Measurements from ENCODE around the gene RHOF. TPM values are rescaled to one million over a fixed set of nuclear protein-coding genes. Genes with fewer than 3 reads are reported as not detected.
A peak's percentile ranks its signal among the peaks of the same experiment; 100 is the strongest.

Gene RHOF
- total RNA-seq, 1 donor from 2014 or later: 14.5 TPM

DNA sequence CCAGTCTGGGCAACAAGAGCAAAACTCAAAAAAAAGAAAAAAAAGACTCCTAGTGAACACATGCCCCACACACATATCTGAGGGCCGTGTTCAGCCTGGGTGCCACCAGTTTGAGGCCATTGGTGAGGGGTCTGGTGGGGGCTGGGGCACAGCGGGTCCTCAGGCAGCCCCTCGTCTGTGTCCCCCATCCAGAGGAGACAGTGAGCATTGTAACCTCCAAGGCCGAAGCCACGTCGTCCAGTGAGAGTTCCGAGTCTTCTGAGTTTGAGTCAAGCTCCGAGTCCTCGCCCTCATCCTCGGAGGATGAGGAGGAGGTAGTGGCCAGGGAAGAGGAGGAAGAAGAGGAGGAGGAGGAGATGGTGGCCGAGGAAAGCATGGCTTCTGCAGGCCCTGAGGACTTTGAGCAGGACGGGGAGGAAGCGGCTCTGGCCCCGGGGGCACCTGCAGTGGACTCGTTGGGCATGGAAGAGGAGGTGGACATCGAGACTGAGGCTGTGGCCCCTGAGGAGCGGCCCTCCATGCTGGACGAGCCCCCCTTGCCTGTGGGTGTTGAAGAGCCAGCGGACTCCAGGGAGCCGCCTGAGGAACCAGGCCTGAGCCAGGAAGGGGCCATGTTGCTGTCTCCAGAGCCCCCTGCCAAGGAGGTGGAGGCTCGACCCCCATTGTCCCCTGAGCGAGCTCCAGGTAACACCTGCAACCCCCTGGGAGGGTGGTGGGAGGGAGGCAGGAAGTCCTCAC lies 25.9 kb upstream of the RHOF start:
- no peak for DNase-seq

DNA sequence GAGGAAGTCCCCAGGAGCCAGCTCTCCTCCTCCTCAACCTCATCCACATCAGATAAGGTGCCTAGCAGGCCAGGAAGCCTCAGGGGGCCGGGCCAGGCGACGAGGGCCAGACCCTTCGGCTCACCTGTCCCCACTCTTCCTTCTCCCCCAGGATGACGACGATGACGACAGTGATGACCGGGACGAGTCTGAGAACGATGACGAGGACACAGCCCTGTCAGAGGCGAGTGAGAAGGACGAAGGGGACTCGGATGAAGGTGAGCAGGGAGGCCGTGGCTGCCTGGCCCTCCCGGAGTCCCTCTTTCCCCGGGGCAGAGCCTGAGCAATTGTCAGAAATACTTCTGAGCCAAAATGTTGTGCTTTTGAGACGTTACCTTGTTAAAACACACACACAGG lies 24.2 kb upstream of the RHOF start:
- no peak for DNase-seq

DNA sequence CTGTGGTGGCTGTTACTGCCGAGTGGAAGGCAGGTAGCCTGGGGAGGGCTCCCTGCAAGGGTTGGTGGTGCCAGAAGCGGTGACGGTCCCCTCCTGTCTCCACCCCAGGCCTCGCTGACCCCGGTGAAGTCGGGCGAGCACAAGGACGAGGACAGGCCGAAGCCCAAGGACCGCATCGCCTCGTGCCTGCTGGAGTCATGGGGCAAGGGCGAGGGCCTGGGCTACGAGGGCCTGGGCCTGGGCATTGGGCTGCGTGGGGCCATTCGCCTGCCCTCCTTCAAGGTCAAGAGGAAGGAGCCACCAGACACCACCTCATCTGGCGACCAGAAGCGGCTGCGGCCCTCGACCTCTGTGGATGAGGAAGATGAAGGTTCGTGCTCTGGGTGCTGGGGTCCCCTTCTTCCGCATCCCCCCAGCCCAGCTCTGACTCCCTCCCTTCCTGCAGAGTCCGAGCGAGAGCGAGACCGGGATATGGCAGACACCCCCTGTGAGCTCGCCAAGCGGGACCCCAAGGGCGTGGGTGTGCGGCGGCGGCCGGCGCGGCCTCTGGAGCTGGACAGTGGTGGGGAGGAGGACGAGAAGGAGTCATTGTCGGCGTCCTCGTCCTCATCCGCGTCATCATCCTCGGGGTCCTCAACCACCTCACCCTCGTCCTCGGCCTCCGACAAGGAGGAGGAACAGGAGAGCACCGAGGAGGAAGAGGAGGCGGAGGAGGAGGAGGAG lies 23.6 kb upstream of the RHOF start:
- no peak for DNase-seq

DNA sequence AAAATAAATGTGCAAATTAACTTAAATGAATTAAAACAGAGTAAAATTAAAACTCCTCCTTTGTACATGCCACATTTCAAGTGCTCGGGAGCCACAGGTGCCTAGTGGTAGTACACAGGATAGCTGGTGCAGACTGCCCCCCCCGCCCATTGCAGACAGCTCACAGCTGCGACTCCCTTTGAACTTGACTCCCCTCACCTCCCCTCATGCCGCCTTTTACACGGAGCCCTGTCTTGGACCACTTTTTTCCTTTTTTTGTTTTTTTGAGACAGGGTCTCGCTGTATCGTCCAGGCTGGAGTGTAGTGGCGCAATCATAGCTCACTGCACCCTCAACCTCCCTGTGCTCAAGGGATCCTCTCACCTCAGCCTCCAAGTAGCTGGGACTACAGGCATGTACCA lies 21.8 kb upstream of the RHOF start:
- DNase-seq: no peak

GRCh38 chr12:121814429-121815119 lies 21.1 kb upstream of the RHOF start:
- DNase-seq: no peak

GRCh38 chr12:121813951-121814350 lies 20.5 kb upstream of the RHOF start:
- DNase-seq: no peak

GRCh38 chr12:121812921-121813896 lies 19.7 kb upstream of the RHOF start:
- DNase-seq: no peak

DNA sequence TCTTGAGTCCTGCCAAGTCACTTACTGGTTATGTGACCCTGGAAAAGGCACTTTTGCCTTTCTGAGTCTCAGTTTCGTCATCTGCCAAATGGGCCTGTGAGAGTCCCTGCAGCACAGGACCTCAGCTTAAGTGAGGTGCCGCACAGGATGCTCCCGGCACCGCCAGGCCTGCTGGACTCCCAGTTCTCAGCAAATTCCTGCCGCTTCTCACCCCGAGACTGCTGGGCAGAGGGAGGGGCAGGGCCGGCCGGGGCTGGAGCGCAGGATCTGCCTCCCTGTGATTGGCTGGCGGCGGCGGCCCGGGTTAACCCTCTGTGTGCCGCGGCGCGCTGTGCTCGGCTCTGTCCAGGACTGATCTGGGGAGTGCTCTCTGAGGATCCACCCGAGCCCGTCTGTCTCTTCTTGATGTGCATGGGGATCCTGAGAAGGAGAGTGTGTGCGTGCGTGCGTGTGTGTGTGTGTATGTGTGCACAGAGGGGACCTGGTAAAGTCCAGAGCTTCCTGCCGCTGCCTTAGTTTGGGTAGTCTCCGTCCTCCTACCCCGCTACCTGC lies 18.9 kb upstream of the RHOF start:
- peak; percentile 52 for DNase-seq

- no peak for DNase-seq
These were observed 18.2 kb upstream of the RHOF start for GRCh38 chr12:121811434-121812319.

DNA sequence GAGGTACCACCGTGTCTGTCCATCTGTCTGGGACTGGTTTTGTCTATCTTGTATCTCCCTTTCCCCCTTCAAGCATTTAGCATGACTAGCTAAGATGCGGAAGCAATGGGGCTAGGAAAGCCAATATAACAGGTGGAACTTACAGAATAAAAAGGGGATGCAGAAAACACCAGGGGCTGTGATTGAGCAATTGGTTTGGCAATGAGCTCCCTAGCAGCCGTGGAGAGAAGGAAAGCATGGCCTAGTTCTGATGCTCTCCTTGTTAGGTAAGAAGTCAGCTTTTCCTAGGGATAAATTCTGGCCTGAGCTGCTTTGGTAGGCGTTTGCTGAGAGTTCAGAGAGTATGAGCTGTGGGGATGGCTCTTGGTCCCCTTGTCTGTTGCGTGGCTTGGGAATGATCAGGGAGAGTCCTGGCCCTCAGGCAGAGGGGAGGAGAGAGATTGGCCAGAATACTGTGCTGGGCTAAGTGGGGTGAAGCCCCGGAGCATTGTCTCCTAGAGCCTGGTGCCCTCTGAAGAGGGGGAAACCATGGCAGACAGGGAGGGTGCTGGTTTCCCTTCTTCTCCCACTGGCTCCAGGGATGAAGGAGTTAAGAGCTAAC lies 17.4 kb upstream of the RHOF start:
- no peak for DNase-seq

DNA sequence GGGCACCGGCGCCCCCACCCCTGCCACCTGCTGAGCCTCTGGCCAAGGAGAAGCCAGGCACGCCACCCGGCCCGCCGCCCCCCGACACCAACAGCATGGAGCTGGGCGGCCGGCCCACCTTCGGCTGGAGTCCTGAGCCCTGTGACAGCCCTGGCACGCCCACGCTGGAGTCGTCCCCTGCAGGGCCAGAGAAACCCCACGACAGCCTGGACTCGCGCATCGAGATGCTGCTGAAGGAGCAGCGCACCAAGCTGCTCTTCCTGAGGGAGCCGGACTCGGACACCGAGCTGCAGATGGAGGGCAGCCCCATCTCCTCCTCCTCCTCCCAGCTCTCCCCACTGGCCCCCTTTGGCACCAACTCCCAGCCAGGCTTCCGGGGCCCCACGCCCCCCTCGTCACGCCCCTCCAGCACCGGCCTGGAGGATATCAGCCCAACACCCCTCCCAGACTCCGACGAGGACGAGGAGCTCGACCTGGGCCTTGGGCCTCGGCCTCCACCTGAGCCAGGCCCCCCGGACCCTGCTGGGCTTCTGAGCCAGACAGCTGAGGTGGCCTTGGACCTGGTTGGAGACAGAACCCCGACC lies 16.8 kb upstream of the RHOF start:
- DNase-seq: no peak

- DNase-seq: no peak
These were observed 16.2 kb upstream of the RHOF start for GRCh38 chr12:121809712-121810116.

- no peak for DNase-seq
These were observed 15.1 kb upstream of the RHOF start for GRCh38 chr12:121808623-121809022.

- DNase-seq: no peak
These were observed 14.3 kb upstream of the RHOF start for GRCh38 chr12:121807642-121808347.

- no peak for DNase-seq
These were observed 13.3 kb upstream of the RHOF start for GRCh38 chr12:121806546-121807423.

- DNase-seq: no peak
These were observed 12.6 kb upstream of the RHOF start for GRCh38 chr12:121806009-121806545.

DNA sequence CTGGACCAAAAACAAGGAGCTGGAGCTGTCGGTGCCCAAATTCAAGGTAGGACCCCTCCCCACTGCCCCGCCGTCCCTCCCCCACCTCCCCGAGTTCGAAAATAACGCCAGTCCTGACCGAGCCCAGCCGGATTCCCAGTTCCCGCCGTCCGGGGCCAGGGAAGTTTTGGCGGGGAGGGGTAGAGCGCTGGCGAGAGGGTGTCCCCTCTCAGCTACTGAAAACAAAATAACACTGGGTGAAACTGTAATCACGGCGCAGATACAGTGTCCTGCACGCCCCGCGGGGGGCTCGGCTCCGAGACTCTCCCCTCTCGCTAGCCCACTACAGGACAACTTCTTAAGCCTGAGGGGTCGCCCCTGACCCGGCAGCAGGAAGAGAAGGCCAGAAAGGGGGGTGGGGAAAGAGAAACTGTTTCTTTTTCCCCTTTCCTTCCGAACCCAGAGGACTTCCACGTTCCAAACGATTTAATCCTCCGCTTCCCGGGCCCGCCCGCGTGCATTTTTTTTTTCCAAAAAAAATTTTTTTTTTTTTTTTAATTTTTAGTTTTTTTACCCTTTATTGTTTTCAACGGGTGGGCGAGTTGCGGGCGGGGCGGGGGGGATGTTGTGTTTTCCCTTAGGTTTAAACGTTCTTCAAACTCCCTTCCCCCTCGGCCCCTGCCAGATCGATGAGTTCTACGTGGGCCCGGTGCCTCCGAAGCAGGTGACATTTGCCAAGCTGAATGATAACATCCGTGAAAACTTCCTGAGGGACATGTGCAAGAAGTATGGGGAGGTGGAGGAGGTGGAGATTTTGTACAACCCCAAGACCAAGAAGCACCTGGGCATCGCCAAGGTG lies 11.9 kb upstream of the RHOF start:
- no peak for DNase-seq

All from occipital lobe (tissue), 2 donors.